Upper lobe of left lung (tissue), 6 donors: ENCODE data around the gene SMIM14. TPM values are rescaled to one million over a fixed set of nuclear protein-coding genes. Genes with fewer than 3 reads are reported as not detected.

Experiments
- ATAC-seq, 2 donors: fragments of 200-7000 bp; cut with Tn5 transposase; one replicate each; pipeline ENCODE4 v1.9.1; 2022; ENCODE audit warnings: mild to moderate bottlenecking in 2 of 2, moderate library complexity in 2 of 2; ENCODE audit not compliant: low FRiP score in 2 of 2
- DNase-seq, 2 donors: peaks; one replicate each; pipeline ENCODE4 v3.0.0-alpha.2; 2019 to 2020
- H3K27ac ChIP-seq, 4 donors: fragments of 200-600 bp; sonication (generic); one replicate each; pipeline ENCODE4 v1.5.1; 2016 to 2019
- H3K27me3 ChIP-seq, 4 donors: fragments of 200-600 bp; sonication (generic); one replicate each; pipeline ENCODE4 v1.5.1; 2017 to 2019
- H3K36me3 ChIP-seq, 4 donors: fragments of 200-600 bp; sonication (generic); one replicate each; pipeline ENCODE4 v1.5.1; 2016 to 2019
- H3K4me1 ChIP-seq, 4 donors: fragments of 200-600 bp; sonication (generic); one replicate each; pipeline ENCODE4 v1.5.1; 2018 to 2019
- H3K4me3 ChIP-seq, 4 donors: fragments of 200-600 bp; sonication (generic); one replicate each; pipeline ENCODE4 v1.5.1; 2017 to 2019; ENCODE audit warnings: mild to moderate bottlenecking in 2 of 4, moderate library complexity in 1 of 4
- H3K9me3 ChIP-seq, 4 donors: fragments of 200-600 bp; sonication (generic); one replicate each; pipeline ENCODE4 v1.5.1; 2018 to 2019
- EP300 ChIP-seq, 4 donors: sonication (generic); formaldehyde crosslinking; IDR thresholded peaks; one replicate each; pipeline ENCODE4 v1.5.1; 2017; ENCODE audit warnings: antibody characterized with exemption in 4 of 4, control low read depth in 2 of 4
- POLR2A ChIP-seq, 4 donors: fragments of 450-650 bp; IDR thresholded peaks; one replicate each; pipeline ENCODE4 v1.5.1; 2016 to 2017; ENCODE audit warnings: antibody characterized with exemption in 4 of 4, mild to moderate bottlenecking in 2 of 4
- POLR2AphosphoS5 ChIP-seq, 2 donors: sonication (generic); formaldehyde crosslinking; IDR thresholded peaks; one replicate each; pipeline ENCODE4 v1.5.1; 2017; ENCODE audit warnings: antibody characterized with exemption in 2 of 2
- WGBS, 2 donors: methylation state at CpG; one replicate each; pipeline ENCODE4 v1.1.5; 2017 to 2018; 5-methylcytosine and 5-hydroxymethylcytosine counted together
- total RNA-seq, 6 donors: library from RNA; depleted of rRNA in 4 of 6; stranded (reverse); fragments of >200 nt in 4 of 6; gene quantifications; one replicate each; pipeline versions ENCODE4 v1.1.0 to v1.2.1, GENCODE V29; 2016 to 2021
- TF ChIP-seq, protein P1 (sequence below), 6 experiments: fragments of 450-650 bp in 4 of 6; fragments of 200-600 bp in 2 of 6; sonication (generic) in 2 of 6; IDR thresholded peaks; one replicate each; pipeline ENCODE4 v1.5.1; 2016 to 2019; ENCODE audit warnings: antibody characterized with exemption in 6 of 6
- donor health status: DM: no; HTN: no; CAD: no; lungs with moderate emphysema.
- donor health status: DM: no; HTN: yes; CAD: no; lungs with severe emphysema.

SMIM14 gene
- total RNA-seq, 6 donors from 2014 or later, result 24.1 to 80.5 (median 40.4) TPM

DNA sequence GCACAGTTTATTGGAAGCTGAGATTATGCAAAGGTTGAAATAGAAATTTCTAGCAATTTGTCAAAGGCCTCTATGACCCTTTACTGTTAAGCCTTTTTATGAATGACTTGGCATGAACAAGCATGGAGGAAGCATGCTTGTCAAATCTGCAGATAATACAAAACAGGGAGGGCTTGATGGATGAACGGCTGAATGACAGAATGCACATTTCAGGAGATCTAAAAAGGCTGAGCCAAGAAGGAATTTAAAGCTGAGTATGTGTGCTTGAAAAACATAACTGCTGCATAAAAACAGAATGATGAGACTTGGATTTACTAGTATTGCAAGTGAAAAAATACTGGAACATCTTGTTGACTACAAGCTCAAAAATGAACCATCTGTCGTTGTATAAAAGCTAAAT is 30.2 kb upstream of the SMIM14 start:
- H3K9me3 ChIP-seq, result no peaks in the 10 kb centered on the region
- DNase-seq (no peak), ATAC-seq (no peak)
- WGBS, 2 donors, result 45 to 77% methylated on average over 2 of the region's 2 CpGs
- H3K4me1 ChIP-seq, result no peaks in the 10 kb centered on the region
- H3K36me3 ChIP-seq, result no peaks in the 10 kb centered on the region
- no peak overlapping the region for H3K4me3 ChIP-seq
- H3K27me3 ChIP-seq, result no peaks in the 10 kb centered on the region
- no peak overlapping the region for H3K27ac ChIP-seq
- TF ChIP-seq POLR2A (IDR thresholded peaks at IDR 0.05), result no peak

DNA sequence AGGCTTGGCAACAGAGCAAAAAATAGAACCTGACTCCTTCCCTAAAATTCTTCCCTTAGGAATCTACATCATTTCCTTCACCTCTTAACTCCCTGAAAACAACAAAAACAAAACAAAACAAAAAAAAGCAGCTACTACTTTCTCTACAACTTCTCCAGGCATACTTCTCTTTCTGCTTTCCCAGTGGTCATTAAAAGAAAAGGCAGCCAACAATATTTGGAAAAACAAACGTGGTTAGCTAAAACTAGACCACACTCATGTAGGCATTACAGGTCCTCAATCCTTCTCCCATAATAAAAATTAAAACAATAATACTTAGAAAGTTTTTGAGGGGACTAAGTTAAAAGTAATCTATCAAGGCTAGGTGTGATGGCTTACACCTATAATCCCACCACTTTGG is 29.0 kb upstream of the SMIM14 start:
- Histone ChIP-seq H3K9me3 (no peaks in the 10 kb centered on the region), H3K27ac (no peak overlapping the region), H3K4me1 (no peaks in the 10 kb centered on the region), H3K27me3 (no peaks in the 10 kb centered on the region), H3K36me3 (no peaks in the 10 kb centered on the region), H3K4me3 (no peak overlapping the region)
- WGBS, 2 donors, result 55% methylated on average over 1 of the region's 1 CpG
- DNase-seq, result no peak
- no peak for TF ChIP-seq POLR2AphosphoS5 (IDR thresholded peaks at IDR 0.05)
- no peak for TF ChIP-seq EP300 (IDR thresholded peaks at IDR 0.05)
- no peak for TF ChIP-seq POLR2A (IDR thresholded peaks at IDR 0.05)
- TF ChIP-seq, protein P1, sequence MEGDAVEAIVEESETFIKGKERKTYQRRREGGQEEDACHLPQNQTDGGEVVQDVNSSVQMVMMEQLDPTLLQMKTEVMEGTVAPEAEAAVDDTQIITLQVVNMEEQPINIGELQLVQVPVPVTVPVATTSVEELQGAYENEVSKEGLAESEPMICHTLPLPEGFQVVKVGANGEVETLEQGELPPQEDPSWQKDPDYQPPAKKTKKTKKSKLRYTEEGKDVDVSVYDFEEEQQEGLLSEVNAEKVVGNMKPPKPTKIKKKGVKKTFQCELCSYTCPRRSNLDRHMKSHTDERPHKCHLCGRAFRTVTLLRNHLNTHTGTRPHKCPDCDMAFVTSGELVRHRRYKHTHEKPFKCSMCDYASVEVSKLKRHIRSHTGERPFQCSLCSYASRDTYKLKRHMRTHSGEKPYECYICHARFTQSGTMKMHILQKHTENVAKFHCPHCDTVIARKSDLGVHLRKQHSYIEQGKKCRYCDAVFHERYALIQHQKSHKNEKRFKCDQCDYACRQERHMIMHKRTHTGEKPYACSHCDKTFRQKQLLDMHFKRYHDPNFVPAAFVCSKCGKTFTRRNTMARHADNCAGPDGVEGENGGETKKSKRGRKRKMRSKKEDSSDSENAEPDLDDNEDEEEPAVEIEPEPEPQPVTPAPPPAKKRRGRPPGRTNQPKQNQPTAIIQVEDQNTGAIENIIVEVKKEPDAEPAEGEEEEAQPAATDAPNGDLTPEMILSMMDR (IDR thresholded peaks at IDR 0.05), result no peak
- ATAC-seq, result no peak

DNA sequence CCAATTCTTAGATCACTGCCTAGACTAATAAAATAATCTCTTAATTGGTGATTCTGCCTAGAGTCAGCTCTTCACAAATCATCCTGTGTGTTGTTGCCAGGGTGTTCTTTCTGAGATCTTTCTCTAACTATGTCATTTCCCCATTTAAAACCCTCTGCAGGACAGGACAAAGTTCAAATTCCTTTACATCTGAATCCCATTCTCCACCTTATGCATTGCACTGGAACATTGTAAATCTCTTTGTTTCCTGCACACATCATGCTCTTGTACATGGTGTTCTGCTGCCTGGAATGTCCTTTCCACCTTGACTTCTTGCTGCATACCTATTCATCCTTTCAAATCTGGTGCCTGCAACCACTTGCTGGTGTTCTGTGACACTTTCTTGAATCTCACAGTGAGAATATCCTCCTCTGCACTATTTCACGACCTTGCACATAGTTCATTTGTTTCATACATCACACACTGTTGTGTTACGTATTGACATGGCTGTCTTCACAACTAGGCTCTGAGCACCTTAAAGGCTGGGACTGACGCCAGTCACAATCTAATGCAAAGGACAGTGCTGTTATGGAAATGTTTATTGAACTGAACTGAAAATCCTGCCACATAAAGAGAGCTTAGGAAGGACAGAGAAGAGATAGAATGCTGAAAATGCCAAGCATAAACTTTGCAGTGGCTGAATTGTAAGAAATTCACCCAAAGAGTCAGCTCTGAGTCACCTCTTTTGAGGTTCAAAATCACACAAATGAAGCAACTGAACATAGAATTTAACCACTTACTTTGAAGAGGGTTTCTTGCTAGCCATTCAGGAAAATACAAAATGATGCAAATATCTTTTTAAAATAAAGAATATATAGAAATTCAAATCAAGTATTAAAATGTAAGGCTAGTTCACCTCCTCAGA is 26.4 kb upstream of the SMIM14 start:
- Histone ChIP-seq H3K27me3 (no peaks in the 10 kb centered on the region), H3K36me3 (no peaks in the 10 kb centered on the region), H3K27ac (no peak overlapping the region), H3K4me3 (no peak overlapping the region), H3K4me1 (no peaks in the 10 kb centered on the region), H3K9me3 (no peaks in the 10 kb centered on the region)
- no peak for ATAC-seq
- 76 to 83% methylated on average over 3 of the region's 3 CpGs for WGBS, 2 donors
- TF ChIP-seq, protein P1 (IDR thresholded peaks at IDR 0.05), result no peak
- TF ChIP-seq POLR2A (IDR thresholded peaks at IDR 0.05) (no peak), POLR2AphosphoS5 (IDR thresholded peaks at IDR 0.05) (no peak), EP300 (IDR thresholded peaks at IDR 0.05) (no peak)
- no peak for DNase-seq

DNA sequence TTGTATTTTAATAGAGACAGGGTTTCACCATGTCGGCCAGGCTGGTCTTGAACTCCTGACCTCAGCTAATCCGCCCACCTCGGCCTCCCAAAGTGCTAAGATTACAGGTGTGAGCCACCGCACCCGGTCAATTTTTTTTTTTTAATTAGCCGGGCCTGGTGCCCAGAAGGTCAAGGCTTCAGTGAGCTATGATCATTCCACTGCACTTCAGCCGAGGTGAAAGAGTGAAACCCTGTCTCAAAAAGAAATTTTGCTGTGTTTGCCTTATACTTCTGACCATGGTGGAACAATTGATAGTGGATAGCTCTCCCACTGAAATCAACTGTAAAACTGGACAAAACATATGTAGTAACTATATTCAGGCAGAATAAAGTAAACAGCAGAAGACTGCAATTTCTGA is 24.0 kb upstream of the SMIM14 start:
- H3K36me3 ChIP-seq, result no peaks in the 10 kb centered on the region
- no peak overlapping the region for H3K27ac ChIP-seq
- DNase-seq, result no peak
- WGBS, 2 donors, result 83 to 88% methylated on average over 7 of the region's 7 CpGs
- no peaks in the 10 kb centered on the region for H3K9me3 ChIP-seq
- H3K4me3 ChIP-seq, result no peak overlapping the region
- TF ChIP-seq, protein P1 (IDR thresholded peaks at IDR 0.05), result no peak
- TF ChIP-seq EP300 (IDR thresholded peaks at IDR 0.05), result no peak
- no peak for TF ChIP-seq POLR2A (IDR thresholded peaks at IDR 0.05)
- TF ChIP-seq POLR2AphosphoS5 (IDR thresholded peaks at IDR 0.05), result no peak
- no peak for ATAC-seq
- no peaks in the 10 kb centered on the region for H3K27me3 ChIP-seq
- H3K4me1 ChIP-seq, result no peaks in the 10 kb centered on the region

DNA sequence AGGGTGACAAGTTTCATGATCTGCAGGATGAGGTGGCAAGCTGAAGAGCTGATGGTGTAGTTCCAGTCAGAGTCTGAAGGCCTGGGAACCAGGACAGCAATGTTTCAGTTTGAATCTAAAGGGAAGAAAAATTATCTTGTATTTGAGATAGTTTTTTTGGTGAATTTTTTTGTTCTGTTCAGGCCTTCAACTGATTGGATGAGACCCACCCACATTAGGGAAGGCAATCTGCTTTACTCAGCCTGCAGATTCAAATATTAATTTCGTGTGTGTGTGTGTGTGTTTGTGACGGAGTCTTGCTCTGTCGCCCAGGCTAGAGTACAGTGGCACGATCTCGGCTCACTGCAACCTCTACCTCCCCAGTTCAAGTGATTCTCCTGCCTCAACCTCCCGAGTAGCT is 22.1 kb upstream of the SMIM14 start:
- no peaks in the 10 kb centered on the region for H3K27me3 ChIP-seq
- DNase-seq (no peak), ATAC-seq (no peak)
- H3K27ac ChIP-seq, result no peak overlapping the region
- H3K9me3 ChIP-seq, result no peaks in the 10 kb centered on the region
- H3K36me3 ChIP-seq, result no peaks in the 10 kb centered on the region
- TF ChIP-seq POLR2AphosphoS5 (IDR thresholded peaks at IDR 0.05) (no peak), POLR2A (IDR thresholded peaks at IDR 0.05) (no peak), EP300 (IDR thresholded peaks at IDR 0.05) (no peak)
- TF ChIP-seq, protein P1 (IDR thresholded peaks at IDR 0.05), result no peak
- 92 to 96% methylated on average over 6 of the region's 6 CpGs for WGBS, 2 donors
- H3K4me1 ChIP-seq, result no peaks in the 10 kb centered on the region
- H3K4me3 ChIP-seq, result no peak overlapping the region
